Caco-2 (cell line): ENCODE results near the gene SIM1. TPM values are rescaled to one million over a fixed set of nuclear protein-coding genes. Genes with fewer than 3 reads are reported as not detected.

Source experiments
- BruUV-seq: library from RNA; stranded (reverse); fragments of 400-500 nt; replicated peaks from 2 replicates; lab custom pipeline; 2021; lab: Mats Ljungman, UMichigan
- CTCF ChIA-PET: fragments of 300-600 bp; sonication (Branson Sonifier 250); formaldehyde crosslinking; loops from one replicate; lab custom pipeline; 2022; ENCODE audit warnings: antibody characterized with exemption; lab: Charles Lee
- POLR2A ChIA-PET: fragments of 300-600 bp; sonication (Branson Sonifier 250); formaldehyde crosslinking; loops from one replicate; lab custom pipeline; 2022; ENCODE audit warnings: antibody characterized with exemption; lab: Charles Lee
- DNase-seq, 2 experiments: peaks; one replicate each; pipeline versions ENCODE4 v3.0.0 to v3.0.0-alpha.2; 2020 to 2022
- H3K27me3 ChIP-seq: replicated peaks from 2 replicates; pipeline ENCODE4 v1.6.0; 2011; ENCODE audit warnings: low read length; ENCODE audit not compliant: control insufficient read depth, insufficient read depth
- H3K36me3 ChIP-seq: 2 replicates; pipeline ENCODE4 v1.5.1; 2011; ENCODE audit warnings: low read length; ENCODE audit not compliant: control insufficient read depth, insufficient read depth
- H3K4me1 ChIP-seq: fragments of 250-450 bp; sonication (Bioruptor Pico); 2 replicates; pipeline ENCODE4 v1.5.1; 2020; ENCODE audit warnings: mild to moderate bottlenecking
- H3K4me3 ChIP-seq: 2 replicates; pipeline ENCODE4 v1.5.1; 2011; ENCODE audit warnings: low read depth, mild to moderate bottlenecking, control low read depth, low read length
- H3K9me3 ChIP-seq: fragments of 250-450 bp; sonication (Bioruptor Pico); 2 replicates; pipeline ENCODE4 v1.5.1; 2020; ENCODE audit warnings: mild to moderate bottlenecking, moderate library complexity
- H3K27ac Mint-ChIP-seq: one replicate; pipeline ENCODE4 v1.8.0; 2022; ENCODE audit warnings: mixed read lengths; ENCODE audit not compliant: unreplicated experiment
- H3K27me3 Mint-ChIP-seq: one replicate; pipeline ENCODE4 v1.8.0; 2022; ENCODE audit warnings: mixed read lengths; ENCODE audit not compliant: insufficient read depth, unreplicated experiment
- H3K36me3 Mint-ChIP-seq: one replicate; pipeline ENCODE4 v1.8.0; 2022; ENCODE audit warnings: mild to moderate bottlenecking, mixed read lengths; ENCODE audit not compliant: insufficient read depth, unreplicated experiment
- H3K4me1 Mint-ChIP-seq: one replicate; pipeline ENCODE4 v1.8.0; 2022; ENCODE audit warnings: low read depth, mixed read lengths; ENCODE audit not compliant: unreplicated experiment
- H3K4me3 Mint-ChIP-seq: one replicate; pipeline ENCODE4 v1.8.0; 2022; ENCODE audit warnings: mild to moderate bottlenecking, moderate library complexity, mixed read lengths; ENCODE audit not compliant: unreplicated experiment
- H3K9me3 Mint-ChIP-seq: one replicate; pipeline ENCODE4 v1.8.0; 2022; ENCODE audit warnings: mixed read lengths; ENCODE audit not compliant: unreplicated experiment
- CTCF ChIP-seq, 2 experiments: fragments of 200-600 bp in 1 of 2; IDR thresholded peaks; 1 replicate in 1 of 2; 2 replicates in 1 of 2; pipeline versions ENCODE4 v1.5.1 to v1.8.0; 2011 to 2022; ENCODE audit warnings: antibody characterized with exemption in 1 of 2, control low read depth in 1 of 2, inconsistent platforms in 1 of 2, low read depth in 1 of 2, low read length in 1 of 2, mild to moderate bottlenecking in 1 of 2, moderate library complexity in 1 of 2; ENCODE audit not compliant: insufficient read depth in 1 of 2, severe bottlenecking in 1 of 2, unreplicated experiment in 1 of 2
- intact Hi-C: fragments of 100-400 bp; cut with micrococcal nuclease; formaldehyde crosslinking; loops from one replicate; pipeline ENCODE4 v1.10.0; 2022; ENCODE audit not compliant: unreplicated experiment
- total RNA-seq: library from RNA; stranded (reverse); gene quantifications from 2 replicates; pipeline ENCODE4 v1.2.3, GENCODE V29; 2022

SIM1 gene
- total RNA-seq, 1 experiment from 2014 or later, result not detected

- H3K27me3 ChIP-seq, result no peaks in the 10 kb centered on the region
- ChIA-PET POLR2A (no interaction called here), CTCF (no interaction called here)
- H3K36me3 ChIP-seq, result no peaks in the 10 kb centered on the region
- no peak overlapping the region for H3K4me3 ChIP-seq
- Mint-ChIP-seq H3K27ac (no peak overlapping the region), H3K4me1 (no peaks in the 10 kb centered on the region), H3K9me3 (peaks cover 11% of the 10 kb centered on the region), H3K36me3 (no peaks in the 10 kb centered on the region), H3K27me3 (no peaks in the 10 kb centered on the region), H3K4me3 (no peak overlapping the region)
- intact Hi-C loops, result no loop called here
- no peak for DNase-seq
- H3K4me1 ChIP-seq, result no peaks in the 10 kb centered on the region
- TF ChIP-seq CTCF (IDR thresholded peaks at IDR 0.05; ENCODE audit: insufficient read depth in 1 of 2, low read depth in 1 of 2, low read length in 1 of 2, severe bottlenecking in 1 of 2, unreplicated experiment in 1 of 2), result no peak
- H3K9me3 ChIP-seq, result no peaks in the 10 kb centered on the region
- BruUV-seq, result no TSS peak
Measured at GRCh38 chr6:100457311-100457990, 7.3 kb downstream of the SIM1 start.

GRCh38 chr6:100456908-100457235 lies 7.8 kb downstream of the SIM1 start:
- intact Hi-C loops, result no loop called here
- Mint-ChIP-seq H3K4me1 (no peaks in the 10 kb centered on the region), H3K27me3 (no peaks in the 10 kb centered on the region), H3K9me3 (peaks cover 11% of the 10 kb centered on the region), H3K4me3 (no peak overlapping the region), H3K36me3 (no peaks in the 10 kb centered on the region), H3K27ac (no peak overlapping the region)
- ChIA-PET POLR2A (no interaction called here), CTCF (interaction anchor here (1.0 kb wide), 1 partner anchor 227 kb away, joined by 4 read pairs; no protein-coding TSS in a partner anchor)
- Histone ChIP-seq H3K36me3 (no peaks in the 10 kb centered on the region), H3K9me3 (no peaks in the 10 kb centered on the region), H3K27me3 (no peaks in the 10 kb centered on the region), H3K4me3 (no peak overlapping the region), H3K4me1 (no peaks in the 10 kb centered on the region)
- BruUV-seq, result no TSS peak
- no peak for TF ChIP-seq CTCF (IDR thresholded peaks at IDR 0.05; ENCODE audit: insufficient read depth in 1 of 2, low read depth in 1 of 2, low read length in 1 of 2, severe bottlenecking in 1 of 2, unreplicated experiment in 1 of 2)
- no peak for DNase-seq

GRCh38 chr6:100456141-100456907 lies 8.4 kb downstream of the SIM1 start:
- intact Hi-C loops, result no loop called here
- Histone ChIP-seq H3K36me3 (no peaks in the 10 kb centered on the region), H3K4me1 (no peaks in the 10 kb centered on the region), H3K27me3 (no peaks in the 10 kb centered on the region), H3K9me3 (no peaks in the 10 kb centered on the region), H3K4me3 (no peak overlapping the region)
- DNase-seq, result no peak
- Mint-ChIP-seq H3K4me3 (no peak overlapping the region), H3K36me3 (no peaks in the 10 kb centered on the region), H3K4me1 (no peaks in the 10 kb centered on the region), H3K27ac (no peak overlapping the region), H3K27me3 (no peaks in the 10 kb centered on the region), H3K9me3 (peaks cover 11% of the 10 kb centered on the region)
- CTCF ChIA-PET, result interaction anchor here (1.0 kb wide), 1 partner anchor 227 kb away, joined by 4 read pairs; no protein-coding TSS in a partner anchor
- POLR2A ChIA-PET, result no interaction called here
- no TSS peak for BruUV-seq
- no peak for TF ChIP-seq CTCF (IDR thresholded peaks at IDR 0.05; ENCODE audit: insufficient read depth in 1 of 2, low read depth in 1 of 2, low read length in 1 of 2, severe bottlenecking in 1 of 2, unreplicated experiment in 1 of 2)
